Measurements from ENCODE around the gene C1orf105. TPM values are rescaled to one million over a fixed set of nuclear protein-coding genes. Genes with fewer than 3 reads are reported as not detected.

Gene C1orf105
- total RNA-seq, 1 experiment from 2014 or later: not detected

- peak; percentile 82 for DNase-seq (ENCODE audit: low spot score)
Measured at GRCh38 chr1:172397221-172397620, 23.3 kb upstream of the C1orf105 start.

GRCh38 chr1:172397633-172398032, 22.9 kb upstream of the C1orf105 start:
- no peak for DNase-seq (ENCODE audit: low spot score)

- DNase-seq (ENCODE audit: low spot score): no peak
Measured at GRCh38 chr1:172398193-172398592, 22.3 kb upstream of the C1orf105 start.

GRCh38 chr1:172398970-172399755, 21.3 kb upstream of the C1orf105 start:
- DNase-seq (ENCODE audit: low spot score): peak; percentile 89

- no peak for DNase-seq (ENCODE audit: low spot score)
Measured at GRCh38 chr1:172399756-172400721, 20.4 kb upstream of the C1orf105 start.

GRCh38 chr1:172400722-172401105, 19.8 kb upstream of the C1orf105 start:
- no peak for DNase-seq (ENCODE audit: low spot score)

GRCh38 chr1:172401477-172401876, 19.0 kb upstream of the C1orf105 start:
- DNase-seq (ENCODE audit: low spot score): no peak

GRCh38 chr1:172401892-172402291, 18.6 kb upstream of the C1orf105 start:
- DNase-seq (ENCODE audit: low spot score): no peak

- DNase-seq (ENCODE audit: low spot score): no peak
Measured at GRCh38 chr1:172402878-172403569, 17.5 kb upstream of the C1orf105 start.

- DNase-seq (ENCODE audit: low spot score): no peak
Measured at GRCh38 chr1:172404121-172404520, 16.4 kb upstream of the C1orf105 start.

GRCh38 chr1:172405912-172406311, 14.6 kb upstream of the C1orf105 start:
- no peak for DNase-seq (ENCODE audit: low spot score)

GRCh38 chr1:172406968-172407367, 13.5 kb upstream of the C1orf105 start:
- no peak for DNase-seq (ENCODE audit: low spot score)

GRCh38 chr1:172408958-172409357, 11.5 kb upstream of the C1orf105 start:
- DNase-seq (ENCODE audit: low spot score): no peak

- DNase-seq (ENCODE audit: low spot score): no peak
Measured at GRCh38 chr1:172410027-172410426, 10.5 kb upstream of the C1orf105 start.

GRCh38 chr1:172411791-172412338, 8.6 kb upstream of the C1orf105 start:
- no peak for DNase-seq (ENCODE audit: low spot score)

- no peak for DNase-seq (ENCODE audit: low spot score)
Measured at GRCh38 chr1:172414331-172414730, 6.2 kb upstream of the C1orf105 start.

GRCh38 chr1:172416496-172417035, 3.9 kb upstream of the C1orf105 start:
- DNase-seq (ENCODE audit: low spot score): no peak

- DNase-seq (ENCODE audit: low spot score): peak; percentile 38
Measured at GRCh38 chr1:172417557-172417956, 2.9 kb upstream of the C1orf105 start.

- DNase-seq (ENCODE audit: low spot score): no peak
Measured at GRCh38 chr1:172421974-172422604, 1.6 kb downstream of the C1orf105 start.

GRCh38 chr1:172423336-172423735, 2.9 kb downstream of the C1orf105 start:
- no peak for DNase-seq (ENCODE audit: low spot score)

GRCh38 chr1:172425339-172425738, 4.9 kb downstream of the C1orf105 start:
- DNase-seq (ENCODE audit: low spot score): no peak
